Adrenal gland (tissue), 12 donors: ENCODE data around the gene DOCK8. TPM values are rescaled to one million over a fixed set of nuclear protein-coding genes. Genes with fewer than 3 reads are reported as not detected.
A peak's percentile ranks its signal among the peaks of the same experiment; 100 is the strongest.

Source experiments
- DNase-seq, 7 donors: peaks; one replicate each; pipeline ENCODE4 v3.0.0-alpha.2; 2019 to 2020
- H3K27ac ChIP-seq, 5 donors: fragments of 200-600 bp; sonication (generic) in 4 of 5; 1 replicate in 3 of 5; 2 replicates in 2 of 5; pipeline versions ENCODE4 v1.5.1 to v1.8.0; 2016 to 2020; ENCODE audit warnings: mild to moderate bottlenecking in 1 of 5
- H3K27me3 ChIP-seq: fragments of 200-600 bp; 2 replicates; pipeline ENCODE4 v1.8.0; 2021
- H3K36me3 ChIP-seq, 2 donors: fragments of 200-600 bp; replicated peaks in 1 of 2; 1 replicate in 1 of 2; 2 replicates in 1 of 2; pipeline versions ENCODE4 v1.5.1 to v1.8.0; 2018 to 2022
- H3K4me1 ChIP-seq, 2 donors: fragments of 200-600 bp; replicated peaks in 1 of 2; 1 replicate in 1 of 2; 2 replicates in 1 of 2; pipeline versions ENCODE4 v1.5.1 to v1.8.0; 2018 to 2021
- H3K4me3 ChIP-seq, 4 donors: fragments of 200-600 bp; sonication (generic) in 3 of 4; one replicate each; pipeline ENCODE4 v1.5.1; 2016 to 2018
- H3K9me3 ChIP-seq, 3 donors: fragments of 200-600 bp; sonication (generic) in 1 of 3; replicated peaks in 1 of 3; 1 replicate in 2 of 3; 2 replicates in 1 of 3; pipeline versions ENCODE4 v1.5.1 to v1.8.0; 2016 to 2021
- CTCF ChIP-seq, 6 experiments: fragments of 450-650 bp in 4 of 6; fragments of 200-600 bp in 2 of 6; sonication (generic) in 1 of 6; IDR thresholded peaks; 1 replicate in 5 of 6; 2 replicates in 1 of 6; pipeline versions ENCODE4 v1.5.1 to v1.8.0; 2016 to 2021; ENCODE audit warnings: antibody characterized with exemption in 6 of 6, mild to moderate bottlenecking in 2 of 6, moderate library complexity in 1 of 6
- POLR2A ChIP-seq, 2 donors: fragments of 450-650 bp; IDR thresholded peaks; one replicate each; pipeline ENCODE4 v1.6.1; 2017; ENCODE audit warnings: antibody characterized with exemption in 2 of 2, mild to moderate bottlenecking in 2 of 2, moderate library complexity in 1 of 2
- WGBS, 4 donors: extraction: QIAGEN DNeasy Blood & Tissue Kit in 2 of 4; methylation state at CpG; one replicate each; pipeline versions ENCODE4 v1.1.5 to v1.1.7; 2013 to 2017; 5-methylcytosine and 5-hydroxymethylcytosine counted together
- intact Hi-C, 2 donors: fragments of 100-400 bp; cut with DNase I; formaldehyde crosslinking; loops; one replicate each; pipeline versions ENCODE4 v1.14.1 to v1.15.0; 2022 to 2023
- polyA plus RNA-seq, 3 donors: library from polyadenylated mRNA; stranded (reverse); fragments of 200-250 nt in 2 of 3; fragments of 350-450 nt in 1 of 3; fragmentation: Illumina TruSeq in 1 of 3; extraction: RNeasy Lipid Tissue Mini Kit (QIAGEN cat#74804) in 1 of 3; gene quantifications; one replicate each; pipeline ENCODE4 v1.2.3, GENCODE V29; 2013 to 2014
- total RNA-seq, 9 donors: library from RNA; depleted of rRNA in 4 of 9; stranded (reverse); fragments of >200 nt in 4 of 9; fragments of 120-200 nt in 1 of 9; fragmentation: NEBNext Ultra II Directional in 1 of 9; extraction: Animal tissue kit (Norgen Biotek cat#: 25700) in 1 of 9; gene quantifications; one replicate each; pipeline versions ENCODE4 v1.1.0 to v1.2.4, GENCODE V29; 2013 to 2023
- donor health status: healthy with polysubstance abuse.
- donor health status: Bipolar disorder and iron deficiency.
- donor health status: DM: yes; HTN: yes; CAD: no.
- donor health status: DM: no; HTN: no; CAD: no.
- donor health status: DM: no; HTN: no; CAD: no.
- donor health status: DM: yes; HTN: yes; CAD: no.

The DOCK8 gene
- total and polyA plus RNA-seq, 12 donors, result 8.3 to 134 (median 40.5) TPM

GRCh38 chr9:431701-432100, 217.0 kb downstream of the DOCK8 start:
- Histone ChIP-seq H3K27me3 (no peaks in the 10 kb centered on the region), H3K27ac (no peak overlapping the region), H3K4me1 (no peaks in the 10 kb centered on the region), H3K9me3 (no peaks in the 10 kb centered on the region), H3K36me3 (peaks cover 0 to 60% of the 10 kb centered on the region in 2 donors), H3K4me3 (no peak overlapping the region)
- no peak for TF ChIP-seq POLR2A (IDR thresholded peaks at IDR 0.05)
- TF ChIP-seq CTCF (IDR thresholded peaks at IDR 0.05), result no peak
- no peak for DNase-seq
- intact Hi-C loops, result no loop called here
- WGBS, 4 donors, result 65 to 74% (median 68%) methylated on average over 1 of the region's 1 CpG

- Histone ChIP-seq H3K4me1 (peaks cover 6 to 18% of the 10 kb centered on the region in 2 donors), H3K27ac (peak overlapping the region in 3 of 5 donors; percentile 18 to 87 (median 59)), H3K9me3 (no peaks in the 10 kb centered on the region), H3K4me3 (no peak overlapping the region), H3K36me3 (peaks cover 0 to 38% of the 10 kb centered on the region in 2 donors), H3K27me3 (no peaks in the 10 kb centered on the region)
- DNase-seq, result no peak
- WGBS, 4 donors, result 64 to 90% (median 77%) methylated on average over 3 of the region's 3 CpGs
- no peak for TF ChIP-seq CTCF (IDR thresholded peaks at IDR 0.05)
- no peak for TF ChIP-seq POLR2A (IDR thresholded peaks at IDR 0.05)
- intact Hi-C loops, result no loop called here
Observed at GRCh38 chr9:436482-436881, 221.8 kb downstream of the DOCK8 start.

GRCh38 chr9:437066-437465, 222.4 kb downstream of the DOCK8 start:
- DNase-seq, result no peak
- TF ChIP-seq CTCF (IDR thresholded peaks at IDR 0.05), result no peak
- WGBS, 4 donors, result 84 to 100% (median 89%) methylated on average over 1 of the region's 1 CpG
- no peak overlapping the region for H3K4me3 ChIP-seq
- peaks cover 6 to 18% of the 10 kb centered on the region in 2 donors for H3K4me1 ChIP-seq
- H3K9me3 ChIP-seq, result no peaks in the 10 kb centered on the region
- H3K27ac ChIP-seq, result peak overlapping the region; percentile 18 to 87 (median 44)
- H3K36me3 ChIP-seq, result peaks cover 0 to 43% of the 10 kb centered on the region in 2 donors
- no peaks in the 10 kb centered on the region for H3K27me3 ChIP-seq
- intact Hi-C loops, result no loop called here

GRCh38 chr9:437574-438001, 222.9 kb downstream of the DOCK8 start:
- TF ChIP-seq POLR2A (IDR thresholded peaks at IDR 0.05) (no peak), CTCF (IDR thresholded peaks at IDR 0.05) (no peak)
- intact Hi-C loops, result no loop called here
- Histone ChIP-seq H3K27me3 (no peaks in the 10 kb centered on the region), H3K4me3 (no peak overlapping the region), H3K27ac (peak overlapping the region; percentile 18 to 90 (median 44)), H3K9me3 (no peaks in the 10 kb centered on the region), H3K36me3 (peaks cover 0 to 43% of the 10 kb centered on the region in 2 donors), H3K4me1 (peaks cover 6 to 18% of the 10 kb centered on the region in 2 donors)
- peak in 2 of 7 donors; percentile 19 to 31 for DNase-seq
- WGBS, 4 donors, result 19 to 38% (median 27%) methylated on average over 1 of the region's 1 CpG
